Osteoblast (primary cell): ENCODE data around the gene TCERG1L. TPM values are rescaled to one million over a fixed set of nuclear protein-coding genes. Genes with fewer than 3 reads are reported as not detected.

ENCODE experiments used
- DNase-seq: peaks from one replicate; pipeline ENCODE4 v3.0.0; 2011; ENCODE audit warnings: low spot score, mixed read lengths; ENCODE audit not compliant: insufficient read length; ENCODE audit errors: missing footprints
- H2AFZ ChIP-seq: 2 replicates; pipeline ENCODE4 v1.6.0; 2011; ENCODE audit warnings: mild to moderate bottlenecking, low read length
- H3K27ac ChIP-seq: 2 replicates; pipeline ENCODE4 v1.5.1; 2011; ENCODE audit warnings: mild to moderate bottlenecking, low read depth, low read length, moderate library complexity
- H3K27me3 ChIP-seq: 2 replicates; pipeline ENCODE4 v1.6.0; 2012; ENCODE audit warnings: mild to moderate bottlenecking, control low read depth, inconsistent platforms, low read length, moderate library complexity; ENCODE audit not compliant: insufficient read depth
- H3K36me3 ChIP-seq: 2 replicates; pipeline ENCODE4 v1.5.1; 2011; ENCODE audit warnings: mild to moderate bottlenecking, low read length, control low read depth, moderate library complexity; ENCODE audit not compliant: insufficient read depth
- H3K4me1 ChIP-seq: 2 replicates; pipeline ENCODE4 v1.5.1; 2011; ENCODE audit warnings: mild to moderate bottlenecking, low read length, control low read depth, moderate library complexity; ENCODE audit not compliant: insufficient read depth
- H3K4me2 ChIP-seq: 2 replicates; pipeline ENCODE4 v1.6.0; 2011; ENCODE audit warnings: mild to moderate bottlenecking, low read length; ENCODE audit not compliant: insufficient read depth
- H3K4me3 ChIP-seq: fragments of 200-600 bp; sonication (generic); 3 replicates; pipeline ENCODE4 v1.5.1; 2012; ENCODE audit warnings: mild to moderate bottlenecking, low read length, inconsistent platforms; ENCODE audit not compliant: insufficient read depth
- H3K79me2 ChIP-seq: 2 replicates; pipeline ENCODE4 v1.6.0; 2012; ENCODE audit warnings: mild to moderate bottlenecking, low read length, control low read depth, inconsistent platforms; ENCODE audit not compliant: insufficient read depth
- H3K9me3 ChIP-seq: 2 replicates; pipeline ENCODE4 v1.5.1; 2011; ENCODE audit warnings: low read depth, low read length, control low read depth
- H4K20me1 ChIP-seq: 2 replicates; pipeline ENCODE4 v1.6.0; 2012; ENCODE audit warnings: mild to moderate bottlenecking, low read length, control low read depth; ENCODE audit not compliant: insufficient read depth
- total RNA-seq: library from RNA; depleted of rRNA; stranded (reverse); fragments of >200 nt; gene quantifications from 2 replicates; pipeline ENCODE4 v1.2.3, GENCODE V29; 2012
- TF ChIP-seq, protein P1 (sequence below): IDR thresholded peaks from 2 replicates; pipeline ENCODE4 v1.5.1; 2011; ENCODE audit warnings: mild to moderate bottlenecking, low read depth, low read length, moderate library complexity; ENCODE audit errors: extremely low read depth

Gene TCERG1L
- total RNA-seq, 1 donor, result under 0.01 TPM

- no peak overlapping the region for H3K27ac ChIP-seq
- no peak overlapping the region for H3K4me3 ChIP-seq
- no peaks in the 10 kb centered on the region for H3K36me3 ChIP-seq
- no peaks in the 10 kb centered on the region for H4K20me1 ChIP-seq
- DNase-seq, result no peak
- H3K9me3 ChIP-seq, result no peaks in the 10 kb centered on the region
- no peaks in the 10 kb centered on the region for H3K4me1 ChIP-seq
- no peak overlapping the region for H2AFZ ChIP-seq
- TF ChIP-seq, protein P1, sequence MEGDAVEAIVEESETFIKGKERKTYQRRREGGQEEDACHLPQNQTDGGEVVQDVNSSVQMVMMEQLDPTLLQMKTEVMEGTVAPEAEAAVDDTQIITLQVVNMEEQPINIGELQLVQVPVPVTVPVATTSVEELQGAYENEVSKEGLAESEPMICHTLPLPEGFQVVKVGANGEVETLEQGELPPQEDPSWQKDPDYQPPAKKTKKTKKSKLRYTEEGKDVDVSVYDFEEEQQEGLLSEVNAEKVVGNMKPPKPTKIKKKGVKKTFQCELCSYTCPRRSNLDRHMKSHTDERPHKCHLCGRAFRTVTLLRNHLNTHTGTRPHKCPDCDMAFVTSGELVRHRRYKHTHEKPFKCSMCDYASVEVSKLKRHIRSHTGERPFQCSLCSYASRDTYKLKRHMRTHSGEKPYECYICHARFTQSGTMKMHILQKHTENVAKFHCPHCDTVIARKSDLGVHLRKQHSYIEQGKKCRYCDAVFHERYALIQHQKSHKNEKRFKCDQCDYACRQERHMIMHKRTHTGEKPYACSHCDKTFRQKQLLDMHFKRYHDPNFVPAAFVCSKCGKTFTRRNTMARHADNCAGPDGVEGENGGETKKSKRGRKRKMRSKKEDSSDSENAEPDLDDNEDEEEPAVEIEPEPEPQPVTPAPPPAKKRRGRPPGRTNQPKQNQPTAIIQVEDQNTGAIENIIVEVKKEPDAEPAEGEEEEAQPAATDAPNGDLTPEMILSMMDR, result no peak
- H3K79me2 ChIP-seq, result no peaks in the 10 kb centered on the region
- no peaks in the 10 kb centered on the region for H3K27me3 ChIP-seq
- no peak overlapping the region for H3K4me2 ChIP-seq
These were observed 175.8 kb downstream of the TCERG1L start for GRCh38 chr10:131135716-131136115.

GRCh38 chr10:131134651-131135050 lies 176.9 kb downstream of the TCERG1L start:
- Histone ChIP-seq H3K27me3 (no peaks in the 10 kb centered on the region), H3K4me2 (no peak overlapping the region), H3K36me3 (no peaks in the 10 kb centered on the region), H3K4me1 (no peaks in the 10 kb centered on the region), H2AFZ (no peak overlapping the region), H3K79me2 (no peaks in the 10 kb centered on the region), H3K9me3 (no peaks in the 10 kb centered on the region), H3K27ac (no peak overlapping the region), H3K4me3 (no peak overlapping the region), H4K20me1 (no peaks in the 10 kb centered on the region)
- TF ChIP-seq, protein P1, result no peak
- no peak for DNase-seq

DNA sequence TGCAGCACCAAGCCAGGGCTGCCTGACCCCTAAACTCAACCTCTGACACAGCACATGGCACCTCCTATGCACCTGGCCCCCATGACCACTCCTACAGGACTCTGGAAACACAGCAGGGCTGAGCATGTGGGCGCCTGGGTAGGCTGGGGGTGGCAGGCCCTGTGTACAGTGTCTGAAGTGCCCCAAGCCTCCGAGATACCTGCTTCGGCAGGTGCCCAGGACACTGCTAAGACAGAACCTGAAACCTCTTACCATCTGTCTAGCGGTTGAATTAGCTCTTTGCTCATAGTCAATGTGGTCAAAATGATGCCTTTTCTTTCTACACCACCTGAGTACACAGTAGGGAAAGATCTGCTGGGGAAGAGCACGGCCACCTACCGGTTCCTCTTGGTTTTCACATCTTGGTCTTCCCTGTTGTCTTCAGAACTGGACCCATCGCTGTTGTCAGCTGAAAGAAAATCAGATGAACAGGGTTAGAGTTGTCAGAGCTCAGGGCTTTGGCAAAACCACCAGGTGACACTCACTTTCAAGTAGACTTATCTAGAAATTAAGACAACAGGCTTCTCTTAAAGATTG lies 177.4 kb downstream of the TCERG1L start:
- Histone ChIP-seq H3K4me3 (no peak overlapping the region), H3K9me3 (no peaks in the 10 kb centered on the region), H3K4me2 (no peak overlapping the region), H2AFZ (no peak overlapping the region), H4K20me1 (no peaks in the 10 kb centered on the region), H3K79me2 (no peaks in the 10 kb centered on the region), H3K27ac (no peak overlapping the region), H3K4me1 (no peaks in the 10 kb centered on the region), H3K27me3 (no peaks in the 10 kb centered on the region), H3K36me3 (no peaks in the 10 kb centered on the region)
- TF ChIP-seq, protein P1, result no peak
- no peak for DNase-seq

DNA sequence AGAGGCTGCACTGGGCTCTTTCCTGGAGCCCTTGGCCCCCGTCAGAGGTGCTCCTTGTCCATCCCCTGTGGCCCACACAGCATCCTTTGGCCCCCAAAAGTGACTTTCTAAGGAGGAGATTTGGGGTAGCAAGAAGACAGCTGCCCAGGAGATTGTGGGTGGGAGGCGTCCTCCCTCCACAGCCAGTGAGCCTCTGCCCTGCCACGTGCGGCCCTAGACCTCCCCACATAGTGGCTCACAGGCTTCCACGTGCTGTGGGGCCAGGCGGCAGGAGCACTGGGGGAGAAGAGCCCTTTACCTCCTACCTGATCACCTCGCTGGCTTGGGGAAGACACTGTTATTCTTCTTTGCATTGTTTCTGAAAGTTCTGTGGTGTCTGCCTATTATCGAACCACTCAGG lies 178.8 kb downstream of the TCERG1L start:
- no peaks in the 10 kb centered on the region for H3K27me3 ChIP-seq
- no peaks in the 10 kb centered on the region for H3K9me3 ChIP-seq
- no peak overlapping the region for H3K27ac ChIP-seq
- no peaks in the 10 kb centered on the region for H4K20me1 ChIP-seq
- H3K79me2 ChIP-seq, result no peaks in the 10 kb centered on the region
- H3K4me3 ChIP-seq, result no peak overlapping the region
- H2AFZ ChIP-seq, result no peak overlapping the region
- no peaks in the 10 kb centered on the region for H3K36me3 ChIP-seq
- TF ChIP-seq, protein P1, result no peak
- no peaks in the 10 kb centered on the region for H3K4me1 ChIP-seq
- H3K4me2 ChIP-seq, result no peak overlapping the region
- DNase-seq, result no peak
